Esophagus squamous epithelium (tissue), 4 donors: ENCODE measurements around the gene SLC17A5.

Experiments used
- CTCF ChIP-seq, 6 experiments: fragments of 450-650 bp in 4 of 6; fragments of 200-600 bp in 2 of 6; sonication (generic) in 2 of 6; IDR thresholded peaks; one replicate each; pipeline ENCODE4 v1.5.1; 2016 to 2019; ENCODE audit warnings: antibody characterized with exemption in 6 of 6, mild to moderate bottlenecking in 4 of 6, moderate library complexity in 4 of 6
- POLR2A ChIP-seq, 4 donors: fragments of 450-650 bp; IDR thresholded peaks; one replicate each; pipeline ENCODE4 v1.6.1; 2017; ENCODE audit warnings: antibody characterized with exemption in 4 of 4, mild to moderate bottlenecking in 4 of 4, moderate library complexity in 3 of 4

GRCh38 chr6:73560853-73561407, 92.9 kb downstream of the SLC17A5 start:
- TF ChIP-seq CTCF (IDR thresholded peaks at IDR 0.05) (no peak), POLR2A (IDR thresholded peaks at IDR 0.05) (no peak)
